Activated naive CD4-positive, alpha-beta T cell treated with anti-CD3 and anti-CD28 coated beads, Interleukin-2, amount 50 U/mL, for 72 hours (primary cell): ENCODE results near the gene INTS6L. TPM values are rescaled to one million over a fixed set of nuclear protein-coding genes. Genes with fewer than 3 reads are reported as not detected.
"Not testable (repeated sequence)": the region's sequence is repeated elsewhere in the genome, so short reads cannot be mapped to it uniquely, and the experiment has no call there.

Experiments used
- ATAC-seq, 2 donors: fragments of 150-1000 bp; cut with Tn5 transposase; 2 replicates each; pipeline ENCODE4 v1.10.0; 2021; ENCODE audit warnings: mild to moderate bottlenecking in 2 of 2, moderate library complexity in 2 of 2
- DNase-seq, 2 donors: peaks; one replicate each; pipeline ENCODE4 v3.0.0; 2021 to 2022; ENCODE audit warnings: low spot score in 2 of 2
- H3K27ac Mint-ChIP-seq, 2 donors: one replicate each; pipeline ENCODE4 v1.8.0; 2022; ENCODE audit warnings: mild to moderate bottlenecking in 2 of 2, mixed read lengths in 2 of 2
- H3K36me3 Mint-ChIP-seq, 2 donors: one replicate each; pipeline ENCODE4 v1.8.0; 2022; ENCODE audit warnings: mixed read lengths in 2 of 2
- H3K9me3 Mint-ChIP-seq, 2 donors: one replicate each; pipeline ENCODE4 v1.8.0; 2022; ENCODE audit warnings: mixed read lengths in 2 of 2
- total RNA-seq, 2 donors: library from RNA; stranded (reverse); gene quantifications; one replicate each; pipeline ENCODE4 v1.2.3, GENCODE V29; 2022

The INTS6L gene
- total RNA-seq, 2 donors from 2014 or later = 26.0 to 30.3 TPM

- Mint-ChIP-seq H3K36me3 (peaks cover 0 to 11% of the 10 kb centered on the region in 2 donors), H3K27ac (no peak overlapping the region), H3K9me3 (no peaks in the 10 kb centered on the region)
- no peak for DNase-seq
- ATAC-seq = no peak
These were observed 27.3 kb downstream of the INTS6L start for GRCh38 chrX:135547767-135548166.

GRCh38 chrX:135549519-135549918 lies 29.1 kb downstream of the INTS6L start:
- ATAC-seq = no peak
- no peak overlapping the region for H3K27ac Mint-ChIP-seq
- no peak for DNase-seq
- H3K9me3 Mint-ChIP-seq = no peaks in the 10 kb centered on the region
- peaks cover 0 to 9% of the 10 kb centered on the region in 2 donors for H3K36me3 Mint-ChIP-seq

- no peak for ATAC-seq
- DNase-seq = no peak
- Mint-ChIP-seq H3K27ac (no peak overlapping the region), H3K9me3 (no peaks in the 10 kb centered on the region), H3K36me3 (peaks cover 6 to 15% of the 10 kb centered on the region in 2 donors)
These were observed 35.6 kb downstream of the INTS6L start for GRCh38 chrX:135556055-135556454.

GRCh38 chrX:135557344-135557743 lies 36.9 kb downstream of the INTS6L start:
- Mint-ChIP-seq H3K9me3 (no peaks in the 10 kb centered on the region), H3K27ac (no peak overlapping the region), H3K36me3 (peaks cover 4 to 23% of the 10 kb centered on the region in 2 donors)
- DNase-seq (no peak), ATAC-seq (no peak)

GRCh38 chrX:135572436-135572835 lies 52.0 kb downstream of the INTS6L start:
- no peak overlapping the region for H3K27ac Mint-ChIP-seq
- DNase-seq = no peak
- no peak for ATAC-seq
- no peaks in the 10 kb centered on the region for H3K9me3 Mint-ChIP-seq
- H3K36me3 Mint-ChIP-seq = no peaks in the 10 kb centered on the region

GRCh38 chrX:135581496-135581895 lies 61.0 kb downstream of the INTS6L start:
- Mint-ChIP-seq H3K9me3 (no peaks in the 10 kb centered on the region), H3K36me3 (no peaks in the 10 kb centered on the region), H3K27ac (no peak overlapping the region)
- no peak for DNase-seq
- no peak for ATAC-seq

- Mint-ChIP-seq H3K36me3 (no peaks in the 10 kb centered on the region), H3K27ac (no peak overlapping the region), H3K9me3 (no peaks in the 10 kb centered on the region)
- ATAC-seq = no peak
- no peak for DNase-seq
These were observed 64.7 kb downstream of the INTS6L start for GRCh38 chrX:135585153-135585552.

GRCh38 chrX:135591871-135592270 lies 71.4 kb downstream of the INTS6L start:
- no peak overlapping the region for H3K27ac Mint-ChIP-seq
- no peak for ATAC-seq
- DNase-seq = no peak
- H3K36me3 Mint-ChIP-seq = no peaks in the 10 kb centered on the region
- no peaks in the 10 kb centered on the region for H3K9me3 Mint-ChIP-seq

GRCh38 chrX:135594049-135594448 lies 73.6 kb downstream of the INTS6L start:
- H3K9me3 Mint-ChIP-seq, ATAC-seq, DNase-seq, H3K27ac Mint-ChIP-seq, H3K36me3 Mint-ChIP-seq: not testable (repeated sequence)

- not testable (repeated sequence) for H3K36me3 Mint-ChIP-seq, DNase-seq, ATAC-seq, H3K9me3 Mint-ChIP-seq, H3K27ac Mint-ChIP-seq
These were observed 74.0 kb downstream of the INTS6L start for GRCh38 chrX:135594453-135594852.

GRCh38 chrX:135595543-135595942 lies 75.1 kb downstream of the INTS6L start:
- DNase-seq (no peak), ATAC-seq (no peak)
- Mint-ChIP-seq H3K36me3 (no peaks in the 10 kb centered on the region), H3K9me3 (no peaks in the 10 kb centered on the region), H3K27ac (no peak overlapping the region)

GRCh38 chrX:135596495-135596894 lies 76.0 kb downstream of the INTS6L start:
- DNase-seq (peak in 1 of 2 donors; percentile 46), ATAC-seq (peak; percentile 59 to 67)
- Mint-ChIP-seq H3K27ac (no peak overlapping the region), H3K36me3 (no peaks in the 10 kb centered on the region), H3K9me3 (no peaks in the 10 kb centered on the region)

- no peak overlapping the region for H3K27ac Mint-ChIP-seq
- H3K9me3 Mint-ChIP-seq = no peaks in the 10 kb centered on the region
- ATAC-seq (no peak), DNase-seq (no peak)
- no peaks in the 10 kb centered on the region for H3K36me3 Mint-ChIP-seq
These were observed 85.4 kb downstream of the INTS6L start for GRCh38 chrX:135605906-135606305.

GRCh38 chrX:135624408-135625204 lies 104.1 kb downstream of the INTS6L start:
- DNase-seq, H3K27ac Mint-ChIP-seq, H3K9me3 Mint-ChIP-seq, ATAC-seq, H3K36me3 Mint-ChIP-seq: not testable (repeated sequence)

- Mint-ChIP-seq H3K27ac (no peak overlapping the region), H3K9me3 (no peaks in the 10 kb centered on the region)
These were observed 105.5 kb downstream of the INTS6L start for GRCh38 chrX:135625995-135626394.

GRCh38 chrX:135629342-135629741 lies 108.9 kb downstream of the INTS6L start:
- no peak for DNase-seq
- Mint-ChIP-seq H3K36me3 (no peaks in the 10 kb centered on the region), H3K27ac (no peak overlapping the region)

More at GRCh38 chrX:135625995-135626394, 105.5 kb downstream of the INTS6L start:
- ATAC-seq (no peak), DNase-seq (no peak)
- H3K36me3 Mint-ChIP-seq = no peaks in the 10 kb centered on the region

More at GRCh38 chrX:135629342-135629741, 108.9 kb downstream of the INTS6L start:
- H3K9me3 Mint-ChIP-seq = no peaks in the 10 kb centered on the region
- ATAC-seq = no peak
